GM06990 (cell line): ENCODE results near the gene NDUFA7.

ENCODE experiments used
- DNase-seq: peaks from one replicate; pipeline ENCODE4 v3.0.0-alpha.2; 2011; ENCODE audit not compliant: insufficient read length; ENCODE audit errors: extremely low read depth
- H3K27me3 ChIP-seq: replicated peaks from 2 replicates; pipeline ENCODE4 v1.6.0; 2011; ENCODE audit warnings: low read length; ENCODE audit not compliant: control insufficient read depth, insufficient read depth
- H3K36me3 ChIP-seq: 2 replicates; pipeline ENCODE4 v1.5.1; 2011; ENCODE audit warnings: low read length; ENCODE audit not compliant: control insufficient read depth, insufficient read depth
- H3K4me3 ChIP-seq: replicated peaks from 2 replicates; pipeline ENCODE4 v1.5.1; 2011; ENCODE audit warnings: low read depth, mild to moderate bottlenecking, control low read depth, low read length
- CTCF ChIP-seq: IDR thresholded peaks from 2 replicates; pipeline ENCODE4 v1.5.1; 2011; ENCODE audit warnings: low read length, control low read depth, mild to moderate bottlenecking, inconsistent platforms; ENCODE audit not compliant: insufficient read depth, poor library complexity, severe bottlenecking

NDUFA7 gene

DNA sequence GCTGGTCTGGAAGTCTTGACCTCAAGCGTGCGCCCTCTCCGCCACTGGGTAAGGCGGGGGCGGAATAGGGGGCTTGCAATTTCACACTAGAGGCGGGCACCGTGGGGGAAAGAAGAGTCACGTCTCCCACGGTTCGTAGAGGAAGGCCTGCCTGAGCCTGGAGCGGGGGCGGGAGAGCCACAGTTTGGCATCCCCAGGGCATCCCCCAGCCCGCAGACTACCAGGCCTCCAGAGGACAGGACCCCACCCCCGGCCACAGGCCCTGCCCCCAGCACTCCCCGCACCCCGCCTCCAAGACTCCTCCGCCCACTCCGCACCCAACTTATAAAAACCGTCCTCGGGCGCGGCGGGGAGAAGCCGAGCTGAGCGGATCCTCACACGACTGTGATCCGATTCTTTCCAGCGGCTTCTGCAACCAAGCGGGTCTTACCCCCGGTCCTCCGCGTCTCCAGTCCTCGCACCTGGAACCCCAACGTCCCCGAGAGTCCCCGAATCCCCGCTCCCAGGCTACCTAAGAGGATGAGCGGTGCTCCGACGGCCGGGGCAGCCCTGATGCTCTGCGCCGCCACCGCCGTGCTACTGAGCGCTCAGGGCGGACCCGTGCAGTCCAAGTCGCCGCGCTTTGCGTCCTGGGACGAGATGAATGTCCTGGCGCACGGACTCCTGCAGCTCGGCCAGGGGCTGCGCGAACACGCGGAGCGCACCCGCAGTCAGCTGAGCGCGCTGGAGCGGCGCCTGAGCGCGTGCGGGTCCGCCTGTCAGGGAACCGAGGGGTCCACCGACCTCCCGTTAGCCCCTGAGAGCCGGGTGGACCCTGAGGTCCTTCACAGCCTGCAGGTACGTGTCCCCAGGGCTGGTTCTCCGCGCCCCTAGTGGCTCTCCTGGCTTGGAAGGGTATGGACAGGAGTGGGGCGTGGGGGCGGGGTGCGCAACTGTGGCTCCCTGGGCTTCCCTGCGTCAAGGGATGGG is 42.9 kb upstream of the NDUFA7 start, which contains the start of gene ANGPTL4:
TSS of gene ANGPTL4 (plus strand) at position 353 of the 969 bp plus-strand sequence. CDS start at position 520, 167 bp downstream.
- Histone ChIP-seq H3K27me3 (no peaks in the 10 kb centered on the region; the same call in 1 of the 2 replicates), H3K4me3 (peak within 1 kb of the TSS; percentile 2), H3K36me3 (no peaks in the 10 kb centered on the region)
- TF ChIP-seq CTCF: peak; percentile 11
- DNase-seq: no peak

GRCh38 chr19:8361921-8362793 is 41.0 kb upstream of the NDUFA7 start:
- Histone ChIP-seq H3K27me3 (no peaks in the 10 kb centered on the region; the same call in 1 of the 2 replicates), H3K4me3 (no peak overlapping the region), H3K36me3 (no peaks in the 10 kb centered on the region)
- TF ChIP-seq CTCF: no peak
- no peak for DNase-seq

DNA sequence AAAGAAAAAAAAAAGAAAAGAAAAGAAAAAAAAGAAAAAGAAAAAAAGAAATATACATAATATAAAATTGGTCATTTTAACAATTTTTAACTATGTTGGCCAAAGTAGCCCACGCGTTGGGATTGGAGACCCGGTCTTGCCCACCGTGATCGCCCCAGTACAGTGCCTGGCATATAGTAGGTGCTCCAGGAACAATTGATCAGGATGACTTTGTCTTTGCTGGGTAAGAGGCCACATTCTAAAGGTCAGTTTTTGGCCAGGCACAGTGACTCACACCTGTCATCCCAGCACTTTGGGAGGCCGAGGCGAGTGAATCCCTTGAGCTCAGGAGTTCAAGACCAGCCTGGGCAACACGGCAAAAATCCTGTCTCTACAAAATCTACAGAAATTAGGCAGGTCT is 39.0 kb upstream of the NDUFA7 start:
- no peaks in the 10 kb centered on the region for H3K36me3 ChIP-seq
- DNase-seq: no peak
- no peaks in the 10 kb centered on the region; the same call in 1 of the 2 replicates for H3K27me3 ChIP-seq
- TF ChIP-seq CTCF: no peak
- no peak overlapping the region for H3K4me3 ChIP-seq

DNA sequence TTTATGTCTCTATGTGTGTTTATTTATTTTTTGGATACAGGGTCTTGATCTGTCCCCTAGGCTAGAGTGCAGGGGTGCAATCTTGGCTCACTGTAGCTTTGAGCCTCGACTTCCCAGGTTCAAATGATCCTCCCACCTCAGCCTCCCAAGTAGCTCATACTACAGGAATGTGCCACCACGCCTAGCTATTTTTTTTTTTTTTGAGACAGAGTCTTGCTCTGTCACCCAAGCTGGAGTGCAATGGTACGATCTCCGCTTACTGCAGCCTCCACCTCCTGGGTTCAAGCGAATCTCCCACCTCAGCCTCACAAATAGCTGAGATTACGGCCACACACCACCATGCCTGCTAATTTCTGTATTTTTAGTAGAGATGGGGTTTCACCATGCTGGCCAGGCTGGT is 37.8 kb upstream of the NDUFA7 start:
- Histone ChIP-seq H3K27me3 (no peaks in the 10 kb centered on the region; the same call in 1 of the 2 replicates), H3K36me3 (no peaks in the 10 kb centered on the region), H3K4me3 (no peak overlapping the region)
- TF ChIP-seq CTCF: no peak
- DNase-seq: no peak

GRCh38 chr19:8357007-8357521 is 35.9 kb upstream of the NDUFA7 start:
- no peak for TF ChIP-seq CTCF
- no peaks in the 10 kb centered on the region for H3K36me3 ChIP-seq
- DNase-seq: no peak
- no peaks in the 10 kb centered on the region for H3K27me3 ChIP-seq
- H3K4me3 ChIP-seq: no peak overlapping the region
